Adipocyte (in vitro differentiated cells): ENCODE measurements around the gene TLL1.

ENCODE experiments used
- DNase-seq: peaks from one replicate; pipeline ENCODE4 v3.0.0-alpha.2; 2015; ENCODE audit warnings: low read depth
- H3K27me3 ChIP-seq: replicated peaks from 2 replicates; pipeline ENCODE4 v1.7.0; 2013; ENCODE audit warnings: mild to moderate bottlenecking, low read length, moderate library complexity; ENCODE audit not compliant: control insufficient read depth, insufficient read depth
- H3K36me3 ChIP-seq: 2 replicates; pipeline ENCODE4 v1.7.0; 2013; ENCODE audit warnings: low read length, mild to moderate bottlenecking, moderate library complexity; ENCODE audit not compliant: control insufficient read depth, insufficient read depth, severe bottlenecking
- H3K4me1 ChIP-seq: 2 replicates; pipeline ENCODE4 v1.7.0; 2013; ENCODE audit warnings: mild to moderate bottlenecking, low read length, moderate library complexity; ENCODE audit not compliant: control insufficient read depth, insufficient read depth
- H3K4me3 ChIP-seq: 2 replicates; pipeline ENCODE4 v1.7.0; 2013; ENCODE audit warnings: mild to moderate bottlenecking, low read length, moderate library complexity
- H3K9ac ChIP-seq: 2 replicates; pipeline ENCODE4 v1.7.0; 2013; ENCODE audit warnings: mild to moderate bottlenecking, low read length, moderate library complexity
- H3K9me3 ChIP-seq: 2 replicates; pipeline ENCODE4 v1.7.0; 2013; ENCODE audit warnings: mild to moderate bottlenecking, low read length, moderate library complexity; ENCODE audit not compliant: control insufficient read depth

The TLL1 gene

DNA sequence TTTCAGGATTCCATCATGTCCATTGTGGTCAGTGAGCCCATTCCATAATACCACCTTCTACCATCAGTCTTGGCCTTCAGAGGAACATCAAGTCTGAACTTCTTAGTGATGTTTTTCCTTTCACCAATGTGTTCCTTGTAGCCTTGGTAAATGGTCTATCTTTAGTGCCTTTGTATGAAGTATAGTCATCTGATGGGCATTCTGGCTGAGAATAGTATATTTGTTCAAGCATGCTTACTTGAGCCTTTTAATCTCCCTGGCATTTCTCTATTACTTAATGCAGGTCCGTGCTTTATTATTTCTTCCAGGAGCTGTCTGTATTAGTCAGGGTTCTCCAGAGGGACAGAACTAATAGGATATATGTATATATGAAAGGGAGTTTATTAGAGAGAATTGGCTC, 99.7 kb downstream of the TLL1 start:
- no peaks in the 10 kb centered on the region for H3K4me1 ChIP-seq
- H3K9ac ChIP-seq: no peak overlapping the region
- DNase-seq: peak; percentile 49
- H3K27me3 ChIP-seq: no peaks in the 10 kb centered on the region
- no peaks in the 10 kb centered on the region for H3K36me3 ChIP-seq
- no peak overlapping the region for H3K4me3 ChIP-seq
- H3K9me3 ChIP-seq: no peaks in the 10 kb centered on the region

DNA sequence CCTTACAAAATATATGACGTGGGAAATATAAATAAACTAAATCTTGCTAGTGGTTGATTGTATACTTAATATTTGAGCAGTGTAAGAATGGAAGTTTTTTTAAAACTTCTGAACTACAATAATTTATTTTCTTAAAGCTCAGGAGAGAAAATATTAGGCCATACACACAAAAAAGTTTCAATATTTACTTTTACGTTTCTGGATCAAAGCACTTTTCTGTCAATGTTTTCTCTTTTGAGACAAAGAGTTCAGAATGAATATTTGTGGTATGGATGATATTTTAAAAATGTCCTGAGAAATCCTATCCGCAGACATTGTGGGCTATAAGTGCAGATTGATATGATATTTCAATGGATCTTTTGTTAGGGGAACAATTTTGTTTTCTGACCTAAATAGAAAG, 109.9 kb downstream of the TLL1 start:
- H3K9ac ChIP-seq: no peak overlapping the region
- no peaks in the 10 kb centered on the region for H3K4me1 ChIP-seq
- H3K27me3 ChIP-seq: no peaks in the 10 kb centered on the region
- no peaks in the 10 kb centered on the region for H3K9me3 ChIP-seq
- no peak overlapping the region for H3K4me3 ChIP-seq
- no peak for DNase-seq
- H3K36me3 ChIP-seq: no peaks in the 10 kb centered on the region

DNA sequence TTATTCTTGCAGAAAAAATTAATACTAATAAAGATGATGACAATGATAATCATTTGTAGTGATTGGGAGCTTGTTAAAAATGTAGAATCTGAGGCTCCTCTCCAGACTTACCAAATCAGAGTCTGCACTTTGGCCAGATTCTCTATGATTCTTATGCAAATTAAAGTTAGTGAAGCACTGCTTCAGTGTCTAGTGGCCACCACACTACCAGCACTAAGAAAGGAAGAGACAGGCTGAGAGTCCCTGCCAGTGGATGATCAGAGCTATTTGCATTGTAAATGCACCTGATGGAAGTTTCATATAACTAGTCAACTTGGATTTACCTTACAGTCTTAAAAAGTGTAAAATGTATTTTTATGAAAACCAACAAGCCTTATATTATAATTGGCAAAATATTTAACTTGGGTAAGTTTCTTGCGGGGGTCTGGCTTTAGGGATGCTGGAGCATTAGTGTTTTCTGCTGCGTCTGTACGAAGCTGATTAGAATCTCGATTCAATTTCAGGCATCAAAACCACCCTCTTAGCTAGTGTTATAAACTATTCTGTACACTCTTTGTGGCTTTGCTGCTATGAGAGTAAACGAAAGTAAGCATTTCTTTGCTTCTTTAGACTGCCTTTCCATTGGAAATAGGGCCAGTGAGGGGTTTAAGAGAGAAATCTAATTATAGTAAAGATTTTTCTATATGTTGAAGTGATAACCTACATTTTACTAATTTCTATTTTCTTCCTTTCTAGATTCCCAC, 114.1 kb downstream of the TLL1 start:
- no peak for DNase-seq
- Histone ChIP-seq H3K36me3 (no peaks in the 10 kb centered on the region), H3K27me3 (no peaks in the 10 kb centered on the region), H3K4me1 (peaks cover 10% of the 10 kb centered on the region), H3K9ac (no peak overlapping the region), H3K9me3 (no peaks in the 10 kb centered on the region), H3K4me3 (no peak overlapping the region)

DNA sequence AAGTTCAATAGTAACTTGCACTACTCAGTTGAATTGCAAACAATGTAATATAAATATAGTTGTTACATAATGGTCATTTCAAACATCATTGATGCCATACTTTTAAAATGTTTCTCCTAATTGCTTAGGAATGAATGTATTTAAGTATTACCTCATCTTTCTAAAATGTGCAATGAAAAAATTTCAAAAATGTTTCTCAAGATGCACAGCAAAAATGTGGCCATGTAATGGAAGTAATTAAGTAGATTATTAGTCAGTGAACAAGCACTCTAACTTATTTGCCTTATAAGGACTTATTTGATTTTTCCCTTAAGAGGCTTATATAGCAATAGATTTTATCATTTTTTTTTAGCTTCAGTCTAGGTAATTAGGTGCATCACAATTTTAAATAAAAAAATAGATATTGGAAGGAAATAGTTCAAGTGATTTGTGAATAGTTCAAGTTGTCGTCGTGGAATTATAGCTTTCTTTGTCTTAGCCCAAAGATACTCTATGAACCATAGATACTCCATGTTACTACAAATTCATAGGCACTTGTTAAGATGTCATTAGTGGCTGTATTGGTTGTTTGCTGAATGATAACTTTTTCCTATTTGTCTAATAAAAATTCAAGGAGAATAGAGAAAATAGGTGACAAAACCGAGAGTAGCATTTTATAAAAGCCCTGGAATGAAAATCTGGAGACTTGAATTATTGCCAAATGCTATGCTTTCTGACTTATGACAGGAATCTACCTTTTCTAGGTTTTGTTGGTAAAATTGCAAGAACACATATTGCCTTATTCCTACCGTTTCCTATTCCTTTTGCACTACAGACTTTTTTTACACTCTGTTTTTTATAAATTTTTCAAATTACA, 118.5 kb downstream of the TLL1 start:
- peaks cover 11% of the 10 kb centered on the region for H3K4me1 ChIP-seq
- DNase-seq: no peak
- H3K36me3 ChIP-seq: no peaks in the 10 kb centered on the region
- no peak overlapping the region for H3K9ac ChIP-seq
- H3K9me3 ChIP-seq: no peaks in the 10 kb centered on the region
- H3K4me3 ChIP-seq: no peak overlapping the region
- H3K27me3 ChIP-seq: no peaks in the 10 kb centered on the region

DNA sequence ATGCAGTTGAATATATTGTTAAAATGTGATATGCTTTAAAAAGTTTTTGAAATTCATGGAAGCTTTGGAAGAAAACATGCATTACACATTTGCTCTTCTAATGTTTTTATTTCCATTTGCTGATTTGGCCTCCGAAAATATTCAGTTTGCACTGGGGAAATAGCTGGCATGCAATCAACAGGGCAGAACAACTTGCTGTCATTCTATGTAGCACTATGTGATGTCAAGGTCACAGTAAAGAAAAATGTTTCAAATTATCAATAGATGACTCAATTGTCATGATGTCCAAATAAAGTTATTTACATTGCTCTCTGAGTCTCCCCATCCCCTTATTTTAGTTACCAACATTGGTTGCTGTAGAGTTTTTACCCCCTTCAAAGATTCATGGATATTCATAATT, 119.2 kb downstream of the TLL1 start:
- Histone ChIP-seq H3K4me1 (peaks cover 11% of the 10 kb centered on the region), H3K27me3 (no peaks in the 10 kb centered on the region), H3K9ac (no peak overlapping the region), H3K4me3 (no peak overlapping the region), H3K9me3 (no peaks in the 10 kb centered on the region), H3K36me3 (no peaks in the 10 kb centered on the region)
- DNase-seq: no peak

- H3K4me1 ChIP-seq: peaks cover 11% of the 10 kb centered on the region
- no peaks in the 10 kb centered on the region for H3K9me3 ChIP-seq
- no peaks in the 10 kb centered on the region for H3K27me3 ChIP-seq
- DNase-seq: no peak
- no peaks in the 10 kb centered on the region for H3K36me3 ChIP-seq
- H3K9ac ChIP-seq: no peak overlapping the region
- no peak overlapping the region for H3K4me3 ChIP-seq
Observed at GRCh38 chr4:165994701-165995100, 121.7 kb downstream of the TLL1 start.

DNA sequence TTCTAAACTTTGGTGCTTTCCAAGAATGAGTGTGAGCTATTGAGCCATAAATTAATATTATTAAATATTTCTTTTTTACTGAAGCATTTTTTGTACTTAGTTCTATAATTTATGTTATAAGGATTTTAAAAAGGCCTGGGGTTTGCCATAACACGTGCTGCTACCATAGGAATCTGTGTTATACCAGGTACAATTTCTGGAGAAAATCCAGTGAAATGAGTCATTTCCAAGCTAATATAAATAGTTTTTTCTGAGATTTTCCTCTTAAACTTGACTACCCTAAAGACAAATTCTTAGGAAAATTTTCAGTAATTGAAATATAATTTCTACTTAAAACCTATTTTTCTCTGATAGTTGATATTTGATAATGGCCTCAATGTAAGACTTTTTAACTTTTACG, 130.8 kb downstream of the TLL1 start:
- Histone ChIP-seq H3K9me3 (no peaks in the 10 kb centered on the region), H3K4me1 (no peaks in the 10 kb centered on the region), H3K9ac (no peak overlapping the region), H3K4me3 (no peak overlapping the region), H3K36me3 (no peaks in the 10 kb centered on the region), H3K27me3 (no peaks in the 10 kb centered on the region)
- no peak for DNase-seq

GRCh38 chr4:166006217-166006616, 133.2 kb downstream of the TLL1 start:
- Histone ChIP-seq H3K9ac (no peak overlapping the region), H3K36me3 (no peaks in the 10 kb centered on the region), H3K4me3 (no peak overlapping the region), H3K9me3 (peaks cover 8% of the 10 kb centered on the region), H3K4me1 (no peaks in the 10 kb centered on the region), H3K27me3 (no peaks in the 10 kb centered on the region)
- DNase-seq: no peak

DNA sequence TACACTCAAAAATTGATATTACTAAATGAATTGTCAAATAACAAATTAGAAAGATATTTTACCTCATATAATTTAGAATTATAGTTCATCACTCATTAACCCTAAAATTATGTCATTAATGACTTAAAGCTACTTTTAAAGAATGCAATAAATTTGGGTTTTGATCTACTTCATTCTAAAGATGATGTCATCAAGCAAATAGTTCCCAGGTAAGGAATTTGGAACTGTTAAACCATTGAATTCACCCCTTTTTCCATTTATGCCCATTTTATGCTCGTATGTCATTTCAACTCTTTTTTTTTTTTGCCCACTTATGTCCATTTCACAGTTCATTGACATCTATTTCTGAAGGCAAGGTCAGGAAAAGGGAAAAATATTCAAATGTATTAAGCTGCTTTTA, 135.5 kb downstream of the TLL1 start:
- H3K9me3 ChIP-seq: peaks cover 8% of the 10 kb centered on the region
- H3K27me3 ChIP-seq: no peaks in the 10 kb centered on the region
- no peak overlapping the region for H3K4me3 ChIP-seq
- DNase-seq: no peak
- no peaks in the 10 kb centered on the region for H3K4me1 ChIP-seq
- no peak overlapping the region for H3K9ac ChIP-seq
- no peaks in the 10 kb centered on the region for H3K36me3 ChIP-seq

DNA sequence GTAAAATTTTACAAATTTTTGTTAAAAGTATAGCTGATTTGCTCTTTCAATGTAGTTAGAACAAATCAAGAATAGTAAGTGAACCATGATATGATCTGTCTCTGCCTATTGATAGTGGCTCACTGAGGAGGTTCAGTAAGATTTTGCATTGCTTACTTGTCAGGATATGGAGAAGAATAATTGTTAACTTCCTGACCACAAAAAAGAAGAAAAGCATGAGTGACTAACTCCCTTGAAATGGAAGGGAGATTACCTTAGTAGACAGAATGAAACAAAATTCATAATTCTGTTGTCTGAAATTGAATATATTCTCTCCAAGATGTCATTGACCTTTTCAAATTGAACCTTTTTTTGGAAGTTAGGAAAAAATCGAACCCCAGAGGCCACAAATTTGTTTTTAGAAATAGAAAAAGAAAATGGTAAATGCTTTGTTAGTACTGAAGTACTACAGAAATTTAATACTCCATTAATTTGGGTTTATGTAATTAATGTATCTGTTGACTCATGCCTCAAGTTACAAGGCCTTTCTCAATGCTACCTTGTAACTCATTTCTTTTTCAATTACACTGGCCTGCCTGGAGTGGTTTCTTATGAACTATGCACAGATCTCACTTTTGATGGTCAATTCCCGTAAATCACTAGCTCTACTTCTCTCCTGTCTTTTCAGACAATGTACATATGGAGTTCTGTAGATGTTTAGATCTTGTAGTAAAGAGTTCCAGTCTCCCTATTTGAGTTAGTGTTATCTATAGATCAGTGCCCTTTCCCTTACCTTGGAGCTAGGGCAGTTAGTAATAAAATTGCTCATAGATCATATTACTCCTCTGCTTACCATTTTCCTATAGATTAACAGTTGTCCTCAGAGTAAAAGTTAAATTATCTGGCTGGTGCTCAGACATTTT, 139.3 kb downstream of the TLL1 start:
- no peak overlapping the region for H3K9ac ChIP-seq
- no peaks in the 10 kb centered on the region for H3K27me3 ChIP-seq
- H3K9me3 ChIP-seq: peaks cover 8% of the 10 kb centered on the region
- H3K4me1 ChIP-seq: no peaks in the 10 kb centered on the region
- H3K4me3 ChIP-seq: no peak overlapping the region
- H3K36me3 ChIP-seq: no peaks in the 10 kb centered on the region
- DNase-seq: no peak

GRCh38 chr4:166014411-166014810, 141.4 kb downstream of the TLL1 start:
- Histone ChIP-seq H3K9me3 (peaks cover 8% of the 10 kb centered on the region), H3K27me3 (no peaks in the 10 kb centered on the region), H3K36me3 (no peaks in the 10 kb centered on the region), H3K9ac (no peak overlapping the region), H3K4me3 (no peak overlapping the region), H3K4me1 (no peaks in the 10 kb centered on the region)
- DNase-seq: no peak
